B cell (primary cell): Measurements from ENCODE around the gene IYD.

Experiments used
- EZH2 ChIP-seq: IDR thresholded peaks from 2 replicates; pipeline ENCODE4 v1.6.1; 2012; ENCODE audit warnings: borderline replicate concordance, low read depth, mild to moderate bottlenecking, moderate library complexity, low read length; ENCODE audit not compliant: insufficient read depth, poor library complexity, severe bottlenecking
- TF ChIP-seq, protein P1 (sequence below): fragments of 200-600 bp; IDR thresholded peaks from one replicate; pipeline ENCODE4 v1.8.0; 2022; ENCODE audit warnings: antibody characterized with exemption, mild to moderate bottlenecking

DNA sequence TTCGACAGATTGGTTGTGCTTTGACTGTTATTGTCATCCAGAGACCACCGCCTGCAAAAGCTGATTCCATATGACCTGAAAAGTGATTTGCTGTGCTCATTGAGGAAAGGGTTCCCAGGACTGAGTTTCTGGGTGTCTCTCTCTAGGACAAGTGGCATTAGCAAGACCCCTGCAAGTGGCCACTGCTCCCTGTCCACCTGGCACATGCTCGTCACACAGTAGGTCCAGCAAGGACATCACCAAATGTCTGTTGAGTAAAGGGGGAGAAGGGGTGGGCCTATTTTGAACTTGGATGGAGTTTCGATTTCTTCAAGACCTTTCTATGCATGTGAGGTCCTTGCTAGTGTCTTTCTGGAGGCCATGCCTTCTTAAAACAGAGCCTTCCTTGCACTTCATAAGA is 48.9 kb upstream of the IYD start:
- TF ChIP-seq, protein P1, sequence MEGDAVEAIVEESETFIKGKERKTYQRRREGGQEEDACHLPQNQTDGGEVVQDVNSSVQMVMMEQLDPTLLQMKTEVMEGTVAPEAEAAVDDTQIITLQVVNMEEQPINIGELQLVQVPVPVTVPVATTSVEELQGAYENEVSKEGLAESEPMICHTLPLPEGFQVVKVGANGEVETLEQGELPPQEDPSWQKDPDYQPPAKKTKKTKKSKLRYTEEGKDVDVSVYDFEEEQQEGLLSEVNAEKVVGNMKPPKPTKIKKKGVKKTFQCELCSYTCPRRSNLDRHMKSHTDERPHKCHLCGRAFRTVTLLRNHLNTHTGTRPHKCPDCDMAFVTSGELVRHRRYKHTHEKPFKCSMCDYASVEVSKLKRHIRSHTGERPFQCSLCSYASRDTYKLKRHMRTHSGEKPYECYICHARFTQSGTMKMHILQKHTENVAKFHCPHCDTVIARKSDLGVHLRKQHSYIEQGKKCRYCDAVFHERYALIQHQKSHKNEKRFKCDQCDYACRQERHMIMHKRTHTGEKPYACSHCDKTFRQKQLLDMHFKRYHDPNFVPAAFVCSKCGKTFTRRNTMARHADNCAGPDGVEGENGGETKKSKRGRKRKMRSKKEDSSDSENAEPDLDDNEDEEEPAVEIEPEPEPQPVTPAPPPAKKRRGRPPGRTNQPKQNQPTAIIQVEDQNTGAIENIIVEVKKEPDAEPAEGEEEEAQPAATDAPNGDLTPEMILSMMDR, result no peak
- no peak for TF ChIP-seq EZH2
